ENCODE data around the gene KIF6. TPM values are rescaled to one million over a fixed set of nuclear protein-coding genes. Genes with fewer than 3 reads are reported as not detected.
A peak's percentile ranks its signal among the peaks of the same experiment; 100 is the strongest.

The KIF6 gene
- total RNA-seq, 1 donor from 2014 or later = 2.0 TPM

DNA sequence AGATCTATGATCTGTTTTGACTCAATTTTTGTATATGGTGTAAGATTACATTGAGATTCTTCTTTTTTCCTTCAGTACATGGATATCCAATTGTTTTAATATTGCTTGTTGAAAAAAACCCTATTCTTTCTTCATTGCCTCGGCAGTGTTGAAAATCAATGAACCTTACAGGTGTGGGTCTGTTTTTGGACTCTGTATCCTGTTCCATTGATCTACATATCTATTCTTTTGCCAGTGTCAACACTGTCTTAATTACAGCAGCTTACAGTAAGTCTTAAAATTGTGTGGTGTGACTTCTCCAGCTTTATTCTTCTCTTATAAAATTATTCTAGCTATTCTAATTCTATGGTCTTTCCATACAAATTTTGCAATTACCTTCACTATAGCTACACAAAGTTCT, 320.9 kb downstream of the KIF6 start:
- Histone ChIP-seq H3K36me3 (ENCODE audit: insufficient read depth, low read length) (no peaks in the 10 kb centered on the region), H3K9me3 (ENCODE audit: insufficient read depth, low read depth, low read length) (no peaks in the 10 kb centered on the region), H3K9ac (ENCODE audit: low read length) (no peak overlapping the region), H4K20me1 (ENCODE audit: insufficient read depth, low read length) (no peaks in the 10 kb centered on the region), H3K27me3 (ENCODE audit: insufficient read depth, low read length) (no peaks in the 10 kb centered on the region), H3K27ac (ENCODE audit: low read depth, low read length) (no peak overlapping the region), H2AFZ (ENCODE audit: low read depth, low read length) (no peak overlapping the region), H3K79me2 (ENCODE audit: insufficient read depth, low read length) (no peaks in the 10 kb centered on the region), H3K4me1 (ENCODE audit: insufficient read depth, low read length) (no peaks in the 10 kb centered on the region), H3K4me3 (ENCODE audit: insufficient read depth, low read depth, low read length) (no peak overlapping the region), H3K4me2 (ENCODE audit: low read length) (no peak overlapping the region)
- Mint-ChIP-seq H3K4me1 (ENCODE audit: low read depth, unreplicated experiment) (peaks cover 5% of the 10 kb centered on the region), H3K9me3 (ENCODE audit: unreplicated experiment) (no peaks in the 10 kb centered on the region), H3K27me3 (ENCODE audit: low read depth, unreplicated experiment) (no peaks in the 10 kb centered on the region), H3K4me3 (ENCODE audit: unreplicated experiment) (no peak overlapping the region), H3K27ac (ENCODE audit: unreplicated experiment) (no peak overlapping the region), H3K36me3 (ENCODE audit: low read depth, unreplicated experiment) (no peaks in the 10 kb centered on the region)
- FAIRE-seq (no peak), DNase-seq (ENCODE audit: low read depth) (no peak)
- no peak for TF ChIP-seq CTCF (IDR thresholded peaks at IDR 0.05; ENCODE audit: insufficient read depth, low read depth, low read length)
- no peak for TF ChIP-seq EZH2 (IDR thresholded peaks at IDR 0.05; ENCODE audit: insufficient read depth, low read length)

DNA sequence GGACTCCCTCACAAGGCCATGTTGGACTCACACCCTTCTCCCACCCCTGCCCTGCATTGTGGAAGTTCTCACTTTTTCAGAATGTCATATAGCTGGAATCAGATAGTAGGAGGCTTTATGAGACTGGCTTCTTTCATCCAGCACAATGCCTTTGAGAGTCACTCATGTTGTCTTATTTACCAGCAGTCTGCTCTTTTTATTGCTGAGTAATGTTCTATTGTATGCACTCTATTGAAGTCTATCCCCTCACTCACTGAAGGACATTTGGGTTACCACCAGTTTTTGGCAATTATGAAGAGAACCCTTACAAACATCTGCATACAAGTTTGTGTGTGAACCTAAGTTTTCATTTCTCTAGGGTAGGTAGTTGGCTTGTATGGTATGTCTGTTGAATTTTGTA, 321.9 kb downstream of the KIF6 start:
- H3K36me3 ChIP-seq (ENCODE audit: insufficient read depth, low read length) = no peaks in the 10 kb centered on the region
- no peaks in the 10 kb centered on the region for H3K36me3 Mint-ChIP-seq (ENCODE audit: low read depth, unreplicated experiment)
- H3K4me1 ChIP-seq (ENCODE audit: insufficient read depth, low read length) = no peaks in the 10 kb centered on the region
- H3K9ac ChIP-seq (ENCODE audit: low read length) = no peak overlapping the region
- peaks cover 5% of the 10 kb centered on the region for H3K4me1 Mint-ChIP-seq (ENCODE audit: low read depth, unreplicated experiment)
- no peaks in the 10 kb centered on the region for H3K27me3 ChIP-seq (ENCODE audit: insufficient read depth, low read length)
- peaks cover 2% of the 10 kb centered on the region for H3K27me3 Mint-ChIP-seq (ENCODE audit: low read depth, unreplicated experiment)
- DNase-seq (ENCODE audit: low read depth) (no peak), FAIRE-seq (no peak)
- H3K4me3 Mint-ChIP-seq (ENCODE audit: unreplicated experiment) = no peak overlapping the region
- no peak overlapping the region for H3K4me2 ChIP-seq (ENCODE audit: low read length)
- no peak overlapping the region for H2AFZ ChIP-seq (ENCODE audit: low read depth, low read length)
- no peak overlapping the region for H3K27ac ChIP-seq (ENCODE audit: low read depth, low read length)
- TF ChIP-seq EZH2 (IDR thresholded peaks at IDR 0.05; ENCODE audit: insufficient read depth, low read length) (no peak), CTCF (IDR thresholded peaks at IDR 0.05; ENCODE audit: insufficient read depth, low read depth, low read length) (no peak)
- no peaks in the 10 kb centered on the region for H3K9me3 Mint-ChIP-seq (ENCODE audit: unreplicated experiment)
- H3K4me3 ChIP-seq (ENCODE audit: insufficient read depth, low read depth, low read length) = no peak overlapping the region
- H4K20me1 ChIP-seq (ENCODE audit: insufficient read depth, low read length) = no peaks in the 10 kb centered on the region
- no peaks in the 10 kb centered on the region for H3K79me2 ChIP-seq (ENCODE audit: insufficient read depth, low read length)
- H3K27ac Mint-ChIP-seq (ENCODE audit: unreplicated experiment) = no peak overlapping the region
- H3K9me3 ChIP-seq (ENCODE audit: insufficient read depth, low read depth, low read length) = no peaks in the 10 kb centered on the region

GRCh38 chr6:39402239-39402751, 322.9 kb downstream of the KIF6 start:
- FAIRE-seq = peak; percentile 47
- Histone ChIP-seq H3K79me2 (ENCODE audit: insufficient read depth, low read length) (no peaks in the 10 kb centered on the region), H3K4me1 (ENCODE audit: insufficient read depth, low read length) (no peaks in the 10 kb centered on the region), H2AFZ (ENCODE audit: low read depth, low read length) (no peak overlapping the region), H3K4me2 (ENCODE audit: low read length) (no peak overlapping the region), H3K27me3 (ENCODE audit: insufficient read depth, low read length) (no peaks in the 10 kb centered on the region), H3K27ac (ENCODE audit: low read depth, low read length) (no peak overlapping the region), H4K20me1 (ENCODE audit: insufficient read depth, low read length) (no peaks in the 10 kb centered on the region), H3K9ac (ENCODE audit: low read length) (no peak overlapping the region), H3K4me3 (ENCODE audit: insufficient read depth, low read depth, low read length) (no peak overlapping the region), H3K36me3 (ENCODE audit: insufficient read depth, low read length) (no peaks in the 10 kb centered on the region), H3K9me3 (ENCODE audit: insufficient read depth, low read depth, low read length) (no peaks in the 10 kb centered on the region)
- Mint-ChIP-seq H3K9me3 (ENCODE audit: unreplicated experiment) (no peaks in the 10 kb centered on the region), H3K27ac (ENCODE audit: unreplicated experiment) (no peak overlapping the region), H3K4me3 (ENCODE audit: unreplicated experiment) (no peak overlapping the region), H3K36me3 (ENCODE audit: low read depth, unreplicated experiment) (no peaks in the 10 kb centered on the region), H3K27me3 (ENCODE audit: low read depth, unreplicated experiment) (peaks cover 2% of the 10 kb centered on the region), H3K4me1 (ENCODE audit: low read depth, unreplicated experiment) (peaks cover 5% of the 10 kb centered on the region)
- no peak for TF ChIP-seq EZH2 (IDR thresholded peaks at IDR 0.05; ENCODE audit: insufficient read depth, low read length)
- TF ChIP-seq CTCF (IDR thresholded peaks at IDR 0.05; ENCODE audit: insufficient read depth, low read depth, low read length) = no peak
- DNase-seq (ENCODE audit: low read depth) = no peak
